Activated naive CD4-positive, alpha-beta T cell treated with anti-CD3 and anti-CD28 coated beads, Interleukin-2, amount 50 U/mL, for 16 hours (primary cell): ENCODE measurements around the gene SMPD2.

ENCODE experiments used
- DNase-seq: peaks from one replicate; pipeline ENCODE4 v3.0.0-alpha.2; 2020

The SMPD2 gene

GRCh38 chr6:109488001-109488400, 47.5 kb downstream of the SMPD2 start:
- no peak for DNase-seq

- no peak for DNase-seq
Measured at GRCh38 chr6:109490713-109491112, 50.2 kb downstream of the SMPD2 start.

GRCh38 chr6:109491207-109491938, 50.8 kb downstream of the SMPD2 start:
- DNase-seq, result no peak
